HG02642 (cell line): Measurements from ENCODE around the gene PRR19.
"Not testable (repeated sequence)": the region's sequence is repeated elsewhere in the genome, so short reads cannot be mapped to it uniquely, and the experiment has no call there.

Experiments
- ATAC-seq: cut with Tn5 transposase; IDR thresholded peaks from one replicate; pipeline ENCODE4 v1.9.1; 2021; ENCODE audit warnings: mild to moderate bottlenecking; ENCODE audit not compliant: unreplicated experiment, poor library complexity

Gene PRR19

DNA sequence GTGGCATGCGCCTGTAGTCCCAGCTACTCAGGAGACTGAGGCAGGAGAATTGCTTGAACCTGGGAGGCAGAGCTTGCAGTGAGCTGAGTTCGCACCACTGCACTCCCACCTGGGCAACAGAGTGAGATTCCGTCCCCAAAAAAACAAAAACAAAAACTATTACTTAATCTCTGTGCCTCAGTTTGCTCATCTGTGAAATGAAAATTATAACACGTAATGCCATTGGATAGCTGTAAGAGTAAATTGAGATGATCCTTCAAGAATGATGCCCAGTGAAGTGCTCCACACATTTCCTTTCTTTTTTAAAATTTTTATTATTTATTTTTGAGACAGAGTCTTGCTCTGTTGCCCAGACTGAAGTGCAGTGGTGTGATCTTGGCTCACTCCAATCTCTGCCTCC lies 38.0 kb downstream of the PRR19 start:
- not testable (repeated sequence) for ATAC-seq

DNA sequence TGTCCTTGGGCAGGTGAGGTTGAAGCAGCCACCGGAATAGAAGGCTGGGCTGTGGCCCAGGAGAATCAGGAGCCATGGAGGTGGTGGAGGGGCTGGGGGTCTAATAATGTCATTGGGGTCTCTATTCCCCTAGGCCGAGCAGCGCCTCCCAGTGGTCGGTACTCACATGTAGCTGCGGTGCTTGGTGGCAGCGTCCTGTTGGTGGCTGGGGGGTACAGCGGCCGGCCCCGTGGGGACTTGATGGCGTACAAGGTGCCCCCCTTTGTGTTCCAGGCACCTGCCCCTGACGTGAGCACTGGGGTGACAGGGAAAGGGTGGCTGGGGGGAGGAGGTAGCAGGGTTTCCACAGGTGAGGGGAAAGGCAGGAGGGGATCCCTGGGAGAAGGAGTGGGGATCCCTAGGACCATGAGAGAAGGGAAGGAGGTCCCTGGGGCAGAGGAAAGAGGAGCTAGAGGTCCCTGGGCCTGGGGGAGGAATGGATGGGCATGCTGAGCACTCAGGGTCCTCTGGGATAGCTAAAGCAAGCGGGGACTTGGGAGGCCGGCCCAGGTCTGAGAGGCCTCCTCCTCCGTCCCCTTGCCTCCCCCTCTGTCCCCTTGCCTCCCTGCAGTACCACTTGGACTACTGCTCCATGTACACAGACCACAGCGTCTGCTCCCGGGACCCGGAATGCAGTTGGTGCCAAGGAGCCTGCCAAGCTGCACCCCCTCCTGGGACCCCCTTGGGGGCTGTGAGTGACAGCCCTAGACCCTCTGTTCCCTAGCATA lies 41.6 kb downstream of the PRR19 start:
- no peak for ATAC-seq

DNA sequence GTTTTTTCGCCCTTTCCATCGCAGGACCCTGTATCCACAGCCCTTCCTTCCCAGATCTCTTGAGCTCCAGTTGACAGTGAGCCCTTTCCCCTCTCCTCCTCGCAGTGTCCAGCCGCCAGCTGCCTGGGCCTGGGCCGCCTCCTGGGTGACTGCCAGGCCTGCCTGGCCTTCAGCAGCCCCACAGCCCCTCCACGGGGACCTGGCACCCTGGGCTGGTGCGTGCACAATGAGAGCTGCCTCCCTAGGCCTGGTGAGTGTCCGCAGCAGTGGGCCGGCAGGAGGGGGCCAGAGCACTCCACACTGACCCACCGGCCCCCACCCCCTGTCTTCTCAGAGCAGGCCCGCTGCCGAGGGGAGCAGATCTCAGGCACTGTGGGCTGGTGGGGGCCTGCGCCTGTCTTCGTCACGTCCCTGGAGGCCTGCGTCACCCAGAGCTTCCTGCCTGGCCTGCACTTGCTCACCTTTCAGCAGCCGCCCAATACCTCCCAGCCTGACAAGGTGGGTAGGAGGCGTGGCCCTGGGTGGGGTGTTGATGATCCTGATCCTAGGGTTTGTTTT lies 42.5 kb downstream of the PRR19 start:
- no peak for ATAC-seq

DNA sequence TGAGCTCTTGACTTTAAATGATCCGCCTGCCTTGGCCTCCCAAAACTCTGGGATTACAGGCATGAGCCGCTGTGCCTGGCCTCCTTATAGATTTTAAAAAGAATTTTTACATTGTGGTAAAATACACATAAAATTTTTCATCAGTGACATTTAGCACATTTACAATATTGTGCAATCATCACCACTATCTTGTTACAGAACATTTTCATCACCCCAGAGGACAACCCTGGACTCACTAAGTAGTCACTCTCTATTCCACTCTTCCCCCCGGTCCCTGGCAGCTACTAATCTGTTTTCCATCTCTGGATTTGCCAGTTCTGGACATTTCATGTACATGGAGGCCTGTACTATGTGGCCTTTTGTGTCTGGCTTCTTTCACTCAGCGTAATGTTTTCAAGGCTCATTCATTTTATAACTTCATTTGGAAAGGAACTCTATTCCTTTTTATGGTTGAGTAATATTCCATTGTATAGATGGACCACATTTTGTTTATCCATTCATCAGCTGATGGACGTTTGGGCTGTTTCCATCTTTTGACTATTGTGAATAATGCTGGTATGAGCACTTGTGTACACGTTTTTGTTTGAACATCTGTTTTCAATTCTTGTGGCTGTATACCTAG lies 43.4 kb downstream of the PRR19 start:
- no peak for ATAC-seq

DNA sequence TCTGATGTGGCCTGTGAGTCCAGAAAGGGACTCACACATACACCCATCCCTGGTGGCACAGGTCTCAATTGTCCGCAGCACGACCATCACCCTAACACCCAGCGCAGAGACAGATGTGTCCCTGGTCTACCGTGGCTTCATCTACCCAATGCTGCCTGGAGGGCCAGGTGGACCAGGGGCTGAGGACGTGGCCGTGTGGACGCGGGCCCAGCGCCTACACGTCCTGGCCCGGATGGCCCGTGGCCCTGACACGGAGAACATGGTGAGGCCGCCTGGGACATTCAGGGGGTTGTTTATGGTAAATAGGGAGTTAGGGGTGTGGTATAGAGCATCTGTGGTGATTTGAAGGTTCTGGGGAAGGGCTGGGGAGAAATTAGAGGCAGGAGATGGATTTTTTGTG lies 46.3 kb downstream of the PRR19 start:
- no peak for ATAC-seq

DNA sequence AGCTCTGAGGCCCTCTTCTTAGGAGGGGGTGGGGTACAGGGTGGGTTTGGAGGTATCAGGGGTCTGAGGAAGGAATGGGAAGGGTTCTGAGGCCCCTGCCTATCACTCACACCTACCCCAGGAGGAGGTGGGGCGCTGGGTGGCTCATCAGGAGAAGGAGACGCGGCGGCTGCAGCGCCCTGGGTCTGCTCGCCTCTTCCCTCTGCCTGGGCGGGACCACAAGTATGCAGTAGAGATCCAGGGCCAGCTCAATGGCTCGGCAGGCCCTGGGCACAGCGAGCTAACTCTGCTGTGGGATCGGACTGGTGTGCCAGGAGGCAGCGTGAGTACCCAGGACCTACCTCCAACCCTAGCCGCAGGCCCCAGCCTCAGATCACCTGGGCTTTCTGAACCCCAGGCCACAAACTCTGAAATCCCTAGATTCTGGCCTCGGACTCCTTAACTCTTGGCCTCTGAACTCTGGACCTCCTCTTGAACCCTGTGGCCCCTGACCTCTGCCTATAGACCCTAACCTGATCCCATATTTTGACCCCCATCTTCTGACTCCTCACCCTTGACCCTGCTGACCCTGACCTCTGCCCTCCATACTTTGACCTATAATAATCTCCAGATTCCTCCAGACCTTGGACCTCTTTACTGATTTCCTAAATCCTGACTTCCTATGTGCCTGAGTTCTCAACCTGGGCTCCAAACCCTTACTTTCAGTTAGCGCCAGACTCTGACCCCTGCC lies 47.6 kb downstream of the PRR19 start:
- no peak for ATAC-seq

DNA sequence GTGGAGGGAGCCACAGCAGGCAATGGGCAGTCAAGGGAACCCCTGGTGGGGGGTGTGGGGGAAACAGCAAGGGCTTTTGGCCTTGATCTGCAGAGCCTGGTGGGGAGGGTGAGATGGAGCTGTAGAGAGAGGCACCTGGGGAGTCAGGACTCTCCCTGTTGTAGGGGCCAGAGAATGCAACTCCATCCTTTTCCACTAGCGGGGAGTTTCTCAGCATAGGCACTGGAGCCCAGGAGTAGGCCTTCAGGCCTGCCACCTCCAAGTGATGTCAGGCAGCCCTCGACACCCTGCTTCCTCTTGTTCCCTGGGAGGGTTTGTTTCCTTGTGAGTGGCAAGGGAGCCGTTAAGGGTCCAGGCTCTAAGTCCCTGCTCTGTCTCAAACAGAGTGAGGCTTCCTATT lies 48.5 kb downstream of the PRR19 start:
- ATAC-seq, result no peak

DNA sequence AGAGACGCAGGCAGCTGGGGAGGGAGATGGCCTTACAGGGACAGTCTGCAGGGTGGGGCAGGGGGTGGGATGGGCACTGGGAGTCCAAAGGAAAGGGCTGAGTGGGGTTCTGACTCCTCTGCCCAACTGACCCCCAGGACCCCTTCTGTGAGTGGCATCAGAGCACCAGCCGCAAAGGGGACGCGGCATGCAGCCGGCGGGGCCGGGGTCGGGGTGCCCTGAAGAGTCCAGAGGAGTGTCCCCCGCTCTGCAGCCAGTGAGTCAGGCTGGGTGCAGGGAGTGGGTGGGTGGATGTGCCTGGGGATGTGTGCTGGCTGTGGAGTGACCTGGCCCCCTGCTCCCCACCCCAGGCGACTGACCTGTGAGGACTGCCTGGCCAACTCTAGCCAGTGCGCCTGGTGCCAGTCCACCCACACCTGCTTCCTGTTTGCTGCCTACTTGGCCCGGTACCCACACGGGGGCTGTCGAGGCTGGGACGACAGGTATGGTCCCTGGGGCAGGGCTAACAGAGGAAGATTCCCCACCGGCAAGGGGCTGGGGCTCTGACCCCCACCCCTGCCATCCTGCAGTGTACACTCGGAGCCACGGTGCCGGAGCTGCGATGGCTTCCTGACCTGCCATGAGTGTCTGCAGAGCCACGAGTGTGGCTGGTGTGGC lies 49.3 kb downstream of the PRR19 start:
- ATAC-seq, result no peak

DNA sequence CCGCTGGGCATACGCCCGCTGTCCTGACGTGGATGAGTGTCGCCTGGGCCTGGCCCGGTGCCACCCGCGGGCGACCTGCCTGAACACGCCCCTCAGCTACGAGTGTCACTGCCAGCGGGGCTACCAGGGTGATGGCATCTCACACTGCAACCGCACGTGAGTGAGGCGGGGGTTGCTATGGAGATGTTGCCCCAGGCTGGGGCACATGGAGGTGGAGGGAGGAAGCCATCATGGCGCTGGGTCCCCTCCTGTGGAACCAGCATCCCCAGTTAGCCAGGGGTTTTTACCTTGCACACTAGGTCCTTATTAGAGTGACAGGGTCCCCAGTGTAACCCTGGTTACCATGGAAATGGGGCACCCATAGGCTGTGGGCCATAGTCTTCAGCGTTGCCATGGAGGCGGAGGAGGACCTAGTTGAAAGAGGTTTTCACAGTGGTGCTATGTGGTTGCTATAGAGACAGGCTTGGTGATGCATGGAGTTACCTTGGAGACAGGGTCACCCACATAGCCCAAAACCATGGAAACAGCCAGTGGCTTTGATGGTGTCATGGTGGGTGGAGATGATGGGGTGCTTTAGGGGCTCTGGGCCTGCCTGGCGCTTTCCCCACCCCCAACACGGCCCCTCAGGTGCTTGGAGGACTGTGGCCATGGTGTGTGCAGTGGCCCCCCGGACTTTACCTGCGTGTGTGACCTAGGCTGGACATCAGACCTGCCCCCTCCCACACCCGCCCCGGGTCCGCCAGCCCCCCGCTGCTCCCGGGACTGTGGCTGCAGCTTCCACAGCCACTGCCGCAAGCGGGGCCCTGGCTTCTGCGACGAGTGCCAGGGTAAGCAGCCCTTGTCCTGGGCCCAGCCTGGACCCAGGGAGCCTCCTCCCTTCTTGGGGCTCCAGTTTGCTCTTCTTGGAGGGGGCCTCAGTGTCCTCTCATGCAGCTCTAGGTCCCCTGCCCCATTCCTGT lies 50.6 kb downstream of the PRR19 start:
- ATAC-seq, result no peak

DNA sequence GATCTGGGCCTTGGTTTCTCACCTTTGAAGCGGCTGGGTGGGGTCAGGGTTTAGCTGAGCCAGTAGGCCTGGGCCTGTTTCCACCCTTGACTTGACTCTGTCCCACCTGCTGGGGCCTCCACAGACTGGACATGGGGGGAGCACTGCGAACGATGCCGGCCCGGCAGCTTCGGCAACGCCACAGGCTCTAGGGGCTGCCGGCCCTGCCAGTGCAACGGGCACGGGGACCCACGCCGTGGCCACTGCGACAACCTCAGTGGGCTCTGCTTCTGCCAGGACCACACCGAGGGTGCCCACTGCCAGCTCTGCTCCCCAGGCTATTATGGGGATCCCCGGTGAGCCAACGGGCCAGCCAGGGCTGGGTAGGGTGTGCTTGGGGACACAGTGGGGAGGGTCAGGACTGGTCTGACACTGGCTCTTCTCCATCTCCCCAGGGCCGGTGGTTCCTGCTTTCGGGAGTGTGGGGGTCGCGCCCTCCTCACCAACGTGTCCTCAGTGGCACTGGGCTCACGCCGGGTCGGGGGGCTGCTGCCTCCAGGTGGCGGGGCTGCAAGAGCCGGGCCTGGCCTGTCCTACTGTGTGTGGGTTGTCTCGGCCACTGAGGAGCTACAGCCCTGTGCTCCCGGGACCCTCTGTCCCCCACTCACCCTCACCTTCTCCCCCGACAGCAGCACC lies 51.5 kb downstream of the PRR19 start:
- ATAC-seq, result no peak

DNA sequence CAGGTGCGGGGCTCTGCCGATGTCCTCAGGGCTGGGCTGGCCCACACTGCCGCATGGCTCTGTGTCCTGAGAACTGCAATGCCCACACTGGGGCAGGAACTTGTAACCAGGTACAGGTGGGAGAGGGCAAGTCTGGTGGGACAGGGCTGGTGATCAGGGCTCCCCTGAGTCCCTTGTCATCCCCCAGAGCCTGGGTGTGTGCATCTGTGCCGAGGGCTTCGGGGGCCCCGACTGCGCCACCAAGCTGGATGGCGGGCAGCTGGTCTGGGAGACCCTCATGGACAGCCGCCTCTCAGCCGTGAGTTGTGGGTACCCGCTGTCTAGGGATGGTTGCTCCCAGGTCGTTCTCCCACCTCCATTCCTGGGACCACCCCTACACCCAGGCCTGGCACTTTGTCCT lies 54.0 kb downstream of the PRR19 start:
- ATAC-seq, result no peak

DNA sequence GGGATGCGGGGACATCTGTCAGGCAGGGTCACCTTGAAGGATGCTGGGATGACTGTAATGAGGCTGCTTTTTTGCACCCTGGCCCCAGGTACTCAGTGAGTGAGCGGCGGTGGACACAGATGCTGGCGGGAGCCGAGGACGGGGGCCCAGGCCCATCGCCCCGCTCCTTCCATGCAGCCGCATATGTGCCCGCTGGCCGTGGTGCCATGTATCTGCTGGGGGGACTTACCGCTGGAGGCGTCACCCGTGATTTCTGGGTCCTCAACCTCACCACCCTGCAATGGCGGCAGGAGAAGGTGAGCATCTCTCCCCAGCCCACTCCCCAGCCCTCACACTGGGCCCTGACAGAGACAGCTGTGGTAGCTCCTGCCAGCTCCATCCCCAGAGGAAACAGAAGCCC lies 54.8 kb downstream of the PRR19 start:
- ATAC-seq, result no peak

DNA sequence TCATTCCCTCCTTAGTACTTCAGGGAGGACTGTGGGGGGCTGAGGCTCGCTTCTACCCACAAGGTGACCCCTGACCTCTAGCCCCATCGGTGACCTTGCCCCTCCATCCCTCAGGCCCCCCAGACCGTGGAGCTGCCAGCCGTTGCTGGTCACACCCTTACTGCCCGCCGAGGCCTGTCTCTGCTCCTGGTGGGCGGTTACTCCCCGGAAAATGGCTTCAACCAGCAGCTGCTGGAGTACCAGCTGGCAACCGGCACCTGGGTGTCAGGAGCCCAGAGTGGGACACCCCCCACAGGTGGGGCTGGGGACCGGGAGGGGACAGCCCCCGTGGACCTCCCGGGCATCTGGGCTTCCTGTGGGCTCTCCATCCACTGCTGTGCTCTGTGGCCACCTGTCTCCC lies 55.4 kb downstream of the PRR19 start:
- no peak for ATAC-seq
